Activated naive CD8-positive, alpha-beta T cell treated with anti-CD3 and anti-CD28 coated beads, Interleukin-2, amount 10 ng/mL, durations not matched to agents 7 days and 5 days (primary cell): Measurements from ENCODE around the gene HTRA3. TPM values are rescaled to one million over a fixed set of nuclear protein-coding genes. Genes with fewer than 3 reads are reported as not detected.

Experiments used
- ATAC-seq: fragments of 150-1000 bp; cut with Tn5 transposase; one replicate; pipeline ENCODE4 v1.10.0; 2021; ENCODE audit warnings: low read depth, moderate library complexity
- POLR2A ChIA-PET: fragments of 350-600 bp; sonication (Branson Sonifier 250); formaldehyde crosslinking; loops from one replicate; lab custom pipeline; 2021; ENCODE audit warnings: antibody characterized with exemption; lab: Charles Lee
- DNase-seq: peaks from one replicate; pipeline ENCODE4 v3.0.0; 2021
- H3K27ac Mint-ChIP-seq: one replicate; pipeline ENCODE4 v1.8.0; 2022; ENCODE audit warnings: mild to moderate bottlenecking, mixed read lengths
- H3K27me3 Mint-ChIP-seq: one replicate; pipeline ENCODE4 v1.8.0; 2022; ENCODE audit warnings: mild to moderate bottlenecking, moderate library complexity, mixed read lengths
- H3K36me3 Mint-ChIP-seq: one replicate; pipeline ENCODE4 v1.8.0; 2021; ENCODE audit warnings: mild to moderate bottlenecking, mixed read lengths
- H3K4me1 Mint-ChIP-seq: one replicate; pipeline ENCODE4 v1.8.0; 2021; ENCODE audit warnings: mixed read lengths
- H3K4me3 Mint-ChIP-seq: one replicate; pipeline ENCODE4 v1.8.0; 2022; ENCODE audit warnings: mild to moderate bottlenecking, moderate library complexity, mixed read lengths
- H3K9me3 Mint-ChIP-seq: one replicate; pipeline ENCODE4 v1.8.0; 2021; ENCODE audit warnings: mixed read lengths
- total RNA-seq, 2 experiments: library from RNA; stranded (reverse); gene quantifications; one replicate each; pipeline ENCODE4 v1.2.3, GENCODE V29; 2021

Gene HTRA3
- total RNA-seq, 2 experiments from 2014 or later = not detected

- DNase-seq = no peak
- ATAC-seq = no peak
- Mint-ChIP-seq H3K27ac (no peak overlapping the region), H3K4me3 (no peak overlapping the region), H3K9me3 (no peaks in the 10 kb centered on the region), H3K36me3 (no peaks in the 10 kb centered on the region), H3K4me1 (no peaks in the 10 kb centered on the region), H3K27me3 (no peaks in the 10 kb centered on the region)
- POLR2A ChIA-PET = no interaction called here
These were observed 32.1 kb upstream of the HTRA3 start for GRCh38 chr4:8237256-8237989.

GRCh38 chr4:8238036-8238511 is 31.5 kb upstream of the HTRA3 start:
- POLR2A ChIA-PET = no interaction called here
- ATAC-seq = no peak
- no peak for DNase-seq
- H3K36me3 Mint-ChIP-seq = no peaks in the 10 kb centered on the region
- H3K4me3 Mint-ChIP-seq = no peak overlapping the region
- H3K27ac Mint-ChIP-seq = no peak overlapping the region
- H3K9me3 Mint-ChIP-seq = no peaks in the 10 kb centered on the region
- H3K27me3 Mint-ChIP-seq = no peaks in the 10 kb centered on the region
- H3K4me1 Mint-ChIP-seq = no peaks in the 10 kb centered on the region

GRCh38 chr4:8238515-8239053 is 31.0 kb upstream of the HTRA3 start:
- ATAC-seq = no peak
- POLR2A ChIA-PET = no interaction called here
- Mint-ChIP-seq H3K27ac (no peak overlapping the region), H3K36me3 (no peaks in the 10 kb centered on the region), H3K4me3 (no peak overlapping the region), H3K27me3 (no peaks in the 10 kb centered on the region), H3K9me3 (no peaks in the 10 kb centered on the region), H3K4me1 (no peaks in the 10 kb centered on the region)
- DNase-seq = peak; percentile 21

- peak overlapping the region; percentile 16 for H3K27ac Mint-ChIP-seq
- POLR2A ChIA-PET = no interaction called here
- no peaks in the 10 kb centered on the region for H3K9me3 Mint-ChIP-seq
- ATAC-seq (no peak), DNase-seq (no peak)
- no peak overlapping the region for H3K4me3 Mint-ChIP-seq
- no peaks in the 10 kb centered on the region for H3K4me1 Mint-ChIP-seq
- no peaks in the 10 kb centered on the region for H3K27me3 Mint-ChIP-seq
- H3K36me3 Mint-ChIP-seq = no peaks in the 10 kb centered on the region
These were observed 30.3 kb upstream of the HTRA3 start for GRCh38 chr4:8239226-8239625.

- no peaks in the 10 kb centered on the region for H3K27me3 Mint-ChIP-seq
- H3K27ac Mint-ChIP-seq = no peak overlapping the region
- H3K36me3 Mint-ChIP-seq = no peaks in the 10 kb centered on the region
- no peak for DNase-seq
- no peak overlapping the region for H3K4me3 Mint-ChIP-seq
- POLR2A ChIA-PET = no interaction called here
- no peaks in the 10 kb centered on the region for H3K4me1 Mint-ChIP-seq
- no peak for ATAC-seq
- no peaks in the 10 kb centered on the region for H3K9me3 Mint-ChIP-seq
These were observed 29.9 kb upstream of the HTRA3 start for GRCh38 chr4:8239661-8240060.

GRCh38 chr4:8240211-8241041 is 29.1 kb upstream of the HTRA3 start:
- Mint-ChIP-seq H3K36me3 (no peaks in the 10 kb centered on the region), H3K27ac (no peak overlapping the region), H3K4me3 (no peak overlapping the region), H3K4me1 (no peaks in the 10 kb centered on the region), H3K27me3 (no peaks in the 10 kb centered on the region), H3K9me3 (no peaks in the 10 kb centered on the region)
- no peak for DNase-seq
- POLR2A ChIA-PET = no interaction called here
- ATAC-seq = no peak

- no peaks in the 10 kb centered on the region for H3K4me1 Mint-ChIP-seq
- H3K4me3 Mint-ChIP-seq = no peak overlapping the region
- no peak for DNase-seq
- H3K9me3 Mint-ChIP-seq = no peaks in the 10 kb centered on the region
- no peaks in the 10 kb centered on the region for H3K27me3 Mint-ChIP-seq
- ATAC-seq = no peak
- no peak overlapping the region for H3K27ac Mint-ChIP-seq
- H3K36me3 Mint-ChIP-seq = no peaks in the 10 kb centered on the region
- POLR2A ChIA-PET = no interaction called here
These were observed 28.3 kb upstream of the HTRA3 start for GRCh38 chr4:8241211-8241779.

GRCh38 chr4:8241895-8242696 is 27.5 kb upstream of the HTRA3 start:
- DNase-seq = peak; percentile 90
- Mint-ChIP-seq H3K4me3 (no peak overlapping the region), H3K9me3 (no peaks in the 10 kb centered on the region), H3K27me3 (no peaks in the 10 kb centered on the region), H3K27ac (no peak overlapping the region), H3K4me1 (no peaks in the 10 kb centered on the region), H3K36me3 (no peaks in the 10 kb centered on the region)
- peak; percentile 88 for ATAC-seq
- POLR2A ChIA-PET = no interaction called here

GRCh38 chr4:8242782-8243560 is 26.6 kb upstream of the HTRA3 start:
- Mint-ChIP-seq H3K27me3 (no peaks in the 10 kb centered on the region), H3K27ac (no peak overlapping the region), H3K4me1 (no peaks in the 10 kb centered on the region), H3K9me3 (no peaks in the 10 kb centered on the region), H3K4me3 (no peak overlapping the region), H3K36me3 (no peaks in the 10 kb centered on the region)
- POLR2A ChIA-PET = no interaction called here
- no peak for DNase-seq
- ATAC-seq = no peak

GRCh38 chr4:8244001-8244757 is 25.4 kb upstream of the HTRA3 start:
- no peak for ATAC-seq
- H3K27ac Mint-ChIP-seq = no peak overlapping the region
- H3K9me3 Mint-ChIP-seq = no peaks in the 10 kb centered on the region
- H3K4me3 Mint-ChIP-seq = no peak overlapping the region
- no peak for DNase-seq
- H3K36me3 Mint-ChIP-seq = no peaks in the 10 kb centered on the region
- no peaks in the 10 kb centered on the region for H3K27me3 Mint-ChIP-seq
- H3K4me1 Mint-ChIP-seq = no peaks in the 10 kb centered on the region
- POLR2A ChIA-PET = no interaction called here

GRCh38 chr4:8244931-8245460 is 24.6 kb upstream of the HTRA3 start:
- POLR2A ChIA-PET = no interaction called here
- Mint-ChIP-seq H3K27ac (no peak overlapping the region), H3K36me3 (no peaks in the 10 kb centered on the region)

More at GRCh38 chr4:8244931-8245460, 24.6 kb upstream of the HTRA3 start:
- DNase-seq (no peak), ATAC-seq (no peak)
- Mint-ChIP-seq H3K9me3 (no peaks in the 10 kb centered on the region), H3K27me3 (no peaks in the 10 kb centered on the region), H3K4me1 (no peaks in the 10 kb centered on the region), H3K4me3 (no peak overlapping the region)
